ENCODE data around the gene POLDIP3.

GRCh38 chr22:42614312-42615091 is at the start of gene POLDIP3:
- TF ChIP-seq, protein P1, sequence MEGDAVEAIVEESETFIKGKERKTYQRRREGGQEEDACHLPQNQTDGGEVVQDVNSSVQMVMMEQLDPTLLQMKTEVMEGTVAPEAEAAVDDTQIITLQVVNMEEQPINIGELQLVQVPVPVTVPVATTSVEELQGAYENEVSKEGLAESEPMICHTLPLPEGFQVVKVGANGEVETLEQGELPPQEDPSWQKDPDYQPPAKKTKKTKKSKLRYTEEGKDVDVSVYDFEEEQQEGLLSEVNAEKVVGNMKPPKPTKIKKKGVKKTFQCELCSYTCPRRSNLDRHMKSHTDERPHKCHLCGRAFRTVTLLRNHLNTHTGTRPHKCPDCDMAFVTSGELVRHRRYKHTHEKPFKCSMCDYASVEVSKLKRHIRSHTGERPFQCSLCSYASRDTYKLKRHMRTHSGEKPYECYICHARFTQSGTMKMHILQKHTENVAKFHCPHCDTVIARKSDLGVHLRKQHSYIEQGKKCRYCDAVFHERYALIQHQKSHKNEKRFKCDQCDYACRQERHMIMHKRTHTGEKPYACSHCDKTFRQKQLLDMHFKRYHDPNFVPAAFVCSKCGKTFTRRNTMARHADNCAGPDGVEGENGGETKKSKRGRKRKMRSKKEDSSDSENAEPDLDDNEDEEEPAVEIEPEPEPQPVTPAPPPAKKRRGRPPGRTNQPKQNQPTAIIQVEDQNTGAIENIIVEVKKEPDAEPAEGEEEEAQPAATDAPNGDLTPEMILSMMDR (IDR thresholded peaks at IDR 0.05), result peak; percentile 19 to 46 (median 32)
- peak; percentile 67 for TF ChIP-seq POLR2A (IDR thresholded peaks at IDR 0.05)
